H1 (cell line): ENCODE data around the gene HTD2. TPM values are rescaled to one million over a fixed set of nuclear protein-coding genes. Genes with fewer than 3 reads are reported as not detected.

ENCODE experiments used
- CTCF ChIA-PET: fragments of 300-600 bp; sonication (Branson Sonifier 250); formaldehyde crosslinking; loops from one replicate; lab custom pipeline; 2021; ENCODE audit not compliant: partially characterized antibody; lab: Charles Lee
- POLR2A ChIA-PET: fragments of 300-600 bp; sonication (Branson Sonifier 250); formaldehyde crosslinking; loops from one replicate; lab custom pipeline; 2021; ENCODE audit warnings: inconsistent platforms; ENCODE audit not compliant: partially characterized antibody; lab: Charles Lee
- DNase-seq, 2 experiments: peaks; one replicate each; pipeline versions ENCODE4 v3.0.0 to v3.0.0-alpha.2; 2010 to 2022; ENCODE audit warnings: low spot score in 2 of 2, low read depth in 1 of 2, mixed read lengths in 1 of 2
- FAIRE-seq: peaks from 2 replicates; lab custom pipeline; 2011; peaks lifted over from hg19 to GRCh38; lab: Jason Lieb, UNC
- H2AFZ ChIP-seq: 2 replicates; pipeline ENCODE4 v1.8.1; 2012; ENCODE audit warnings: low read length, inconsistent platforms
- H2AK5ac ChIP-seq: 2 replicates; pipeline ENCODE4 v1.6.1; 2013; ENCODE audit warnings: low read depth, low read length
- H2BK120ac ChIP-seq: replicated peaks from 2 replicates; pipeline ENCODE3; 2013; ENCODE audit warnings: low read depth, low read length, inconsistent platforms
- H2BK12ac ChIP-seq: 2 replicates; pipeline ENCODE4 v1.6.1; 2013; ENCODE audit warnings: low read depth, low read length
- H2BK15ac ChIP-seq: 2 replicates; pipeline ENCODE4 v1.6.1; 2013; ENCODE audit warnings: low read length
- H2BK20ac ChIP-seq: 2 replicates; pipeline ENCODE4 v1.6.1; 2013; ENCODE audit warnings: low read length
- H2BK5ac ChIP-seq: 2 replicates; pipeline ENCODE4 v1.6.1; 2013; ENCODE audit warnings: low read depth, low read length
- H3K14ac ChIP-seq: 2 replicates; pipeline ENCODE4 v1.6.1; 2013; ENCODE audit warnings: inconsistent platforms; ENCODE audit not compliant: insufficient read length
- H3K18ac ChIP-seq: 2 replicates; pipeline ENCODE4 v1.6.1; 2013; ENCODE audit warnings: low read length; ENCODE audit errors: extremely low read depth
- H3K23ac ChIP-seq: 2 replicates; pipeline ENCODE4 v1.6.1; 2013; ENCODE audit warnings: inconsistent platforms; ENCODE audit not compliant: insufficient read length
- H3K23me2 ChIP-seq: 2 replicates; pipeline ENCODE4 v1.6.1; 2013; ENCODE audit warnings: low read depth, low read length
- H3K27ac ChIP-seq: 2 replicates; pipeline ENCODE4 v1.6.1; 2011; ENCODE audit warnings: low read depth, low read length, inconsistent platforms
- H3K27me3 ChIP-seq, 4 experiments: replicated peaks in 1 of 4; 1 replicate in 1 of 4; 2 replicates in 3 of 4; pipeline versions ENCODE4 v1.6.1 to v1.8.1; 2011 to 2013; ENCODE audit warnings: low read length in 3 of 4, mild to moderate bottlenecking in 3 of 4, inconsistent platforms in 2 of 4, mixed read lengths in 2 of 4, moderate library complexity in 1 of 4; ENCODE audit not compliant: control insufficient read depth in 3 of 4, insufficient read depth in 3 of 4; ENCODE audit errors: extremely low read depth in 1 of 4
- H3K36me3 ChIP-seq, 4 experiments: 2 replicates each; pipeline versions ENCODE4 v1.6.1 to v1.8.1; 2011 to 2013; ENCODE audit warnings: mild to moderate bottlenecking in 4 of 4, low read length in 3 of 4, moderate library complexity in 2 of 4, control low read depth in 1 of 4, inconsistent platforms in 1 of 4; ENCODE audit not compliant: insufficient read depth in 4 of 4, control insufficient read depth in 2 of 4
- H3K4ac ChIP-seq: replicated peaks from 2 replicates; pipeline ENCODE3; 2013; ENCODE audit warnings: low read length, low read depth, mixed read lengths, inconsistent platforms; ENCODE audit not compliant: insufficient read length
- H3K4me1 ChIP-seq, 4 experiments: replicated peaks in 1 of 4; 1 replicate in 1 of 4; 2 replicates in 3 of 4; pipeline versions ENCODE4 v1.6.1 to v1.8.1; 2011 to 2013; ENCODE audit warnings: low read length in 3 of 4, inconsistent platforms in 2 of 4, mixed read lengths in 1 of 4; ENCODE audit not compliant: insufficient read depth in 4 of 4, control insufficient read depth in 3 of 4
- H3K4me2 ChIP-seq, 2 experiments: 2 replicates each; pipeline versions ENCODE4 v1.6.1 to v1.8.1; 2011 to 2013; ENCODE audit warnings: low read depth in 2 of 2, low read length in 2 of 2, control low read depth in 1 of 2, inconsistent platforms in 1 of 2, mild to moderate bottlenecking in 1 of 2; ENCODE audit not compliant: insufficient read depth in 1 of 2
- H3K4me3 ChIP-seq, 4 experiments: fragments of 200-600, 300-600 bp in 1 of 4; sonication (generic), shearing (Covaris generic), sonication (Bioruptor Twin) in 1 of 4; 2 replicates each; pipeline versions ENCODE4 v1.5.1 to v1.8.1; 2011 to 2016; ENCODE audit warnings: low read length in 4 of 4, low read depth in 3 of 4, control low read depth in 2 of 4, inconsistent platforms in 2 of 4, mild to moderate bottlenecking in 2 of 4, mixed read lengths in 1 of 4, moderate library complexity in 1 of 4; ENCODE audit not compliant: insufficient read depth in 2 of 4; ENCODE audit errors: extremely low read depth in 1 of 4
- H3K56ac ChIP-seq: replicated peaks from 2 replicates; pipeline ENCODE3; 2013; ENCODE audit warnings: low read depth, mild to moderate bottlenecking, mixed read lengths, low read length, inconsistent platforms; ENCODE audit not compliant: insufficient read length
- H3K79me1 ChIP-seq: 2 replicates; pipeline ENCODE4 v1.6.1; 2013; ENCODE audit warnings: low read depth, low read length, control low read depth
- H3K79me2 ChIP-seq, 2 experiments: 2 replicates each; pipeline versions ENCODE4 v1.6.1 to v1.8.1; 2012 to 2013; ENCODE audit warnings: low read length in 2 of 2, mild to moderate bottlenecking in 2 of 2, inconsistent platforms in 1 of 2; ENCODE audit not compliant: insufficient read depth in 2 of 2, control insufficient read depth in 1 of 2
- H3K9ac ChIP-seq, 4 experiments: replicated peaks in 1 of 4; 1 replicate in 1 of 4; 2 replicates in 3 of 4; pipeline versions ENCODE4 v1.6.1 to v1.8.1; 2011 to 2013; ENCODE audit warnings: low read depth in 3 of 4, low read length in 3 of 4, control low read depth in 2 of 4, mild to moderate bottlenecking in 2 of 4, moderate library complexity in 2 of 4, inconsistent platforms in 1 of 4; ENCODE audit errors: extremely low read depth in 1 of 4
- H3K9me3 ChIP-seq, 2 experiments: 2 replicates each; pipeline versions ENCODE4 v1.6.1 to v1.8.1; 2012 to 2013; ENCODE audit warnings: mild to moderate bottlenecking in 2 of 2, moderate library complexity in 2 of 2, control low read depth in 1 of 2, inconsistent platforms in 1 of 2, low read depth in 1 of 2, low read length in 1 of 2, mixed read lengths in 1 of 2; ENCODE audit not compliant: insufficient read depth in 2 of 2
- H4K20me1 ChIP-seq, 2 experiments: replicated peaks in 1 of 2; 2 replicates each; pipeline versions ENCODE3 to v1.8.1; 2011 to 2013; ENCODE audit warnings: inconsistent platforms in 2 of 2, low read length in 2 of 2, mild to moderate bottlenecking in 1 of 2; ENCODE audit not compliant: insufficient read depth in 2 of 2, control insufficient read depth in 1 of 2
- H4K5ac ChIP-seq: 2 replicates; pipeline ENCODE4 v1.6.1; 2013; ENCODE audit warnings: low read length, low read depth, mixed read lengths, inconsistent platforms; ENCODE audit not compliant: insufficient read length
- H4K8ac ChIP-seq: 2 replicates; pipeline ENCODE4 v1.8.0; 2013; ENCODE audit warnings: mild to moderate bottlenecking, moderate library complexity, low read length, inconsistent platforms; ENCODE audit not compliant: insufficient read depth; ENCODE audit errors: extremely low read depth
- H4K91ac ChIP-seq: replicated peaks from 2 replicates; pipeline ENCODE3; 2013; ENCODE audit warnings: low read length, mixed read lengths, inconsistent platforms; ENCODE audit not compliant: insufficient read length
- CHD2 ChIP-seq: IDR thresholded peaks from 2 replicates; pipeline ENCODE4 v1.6.1; 2012; ENCODE audit warnings: low read length, improper control_type of control experiment
- CTBP2 ChIP-seq: IDR thresholded peaks from 2 replicates; pipeline ENCODE4 v1.7.0; 2011; ENCODE audit warnings: borderline replicate concordance, mild to moderate bottlenecking, moderate library complexity, mixed read lengths, low read length; ENCODE audit not compliant: insufficient read depth, insufficient read length
- GABPA ChIP-seq: IDR thresholded peaks from 2 replicates; pipeline ENCODE4 v1.6.1; 2011; ENCODE audit warnings: mild to moderate bottlenecking, low read length, moderate library complexity, borderline replicate concordance; ENCODE audit not compliant: insufficient read depth
- KDM1A ChIP-seq: fragments of 200-600, 300-600 bp; sonication (generic); IDR thresholded peaks from 2 replicates; pipeline ENCODE4 v1.7.1; 2016; ENCODE audit warnings: mild to moderate bottlenecking, low read length, borderline replicate concordance
- POLR2A ChIP-seq, 2 experiments: IDR thresholded peaks; 1 replicate in 1 of 2; 2 replicates in 1 of 2; pipeline ENCODE4 v1.6.1; 2011; ENCODE audit warnings: low read depth in 2 of 2, low read length in 2 of 2, mild to moderate bottlenecking in 2 of 2; ENCODE audit errors: control extremely low read depth in 1 of 2
- POLR2AphosphoS5 ChIP-seq: IDR thresholded peaks from 2 replicates; pipeline ENCODE4 v1.6.1; 2011; ENCODE audit warnings: low read depth, low read length
- POU5F1 ChIP-seq: IDR thresholded peaks from 2 replicates; pipeline ENCODE4 v1.6.1; 2011; ENCODE audit warnings: low read depth, mild to moderate bottlenecking, low read length, moderate library complexity
- SAP30 ChIP-seq: fragments of 300-600 bp; sonication (generic); IDR thresholded peaks from 2 replicates; pipeline ENCODE4 v1.7.1; 2012; ENCODE audit warnings: low read length, moderate library complexity, mild to moderate bottlenecking, inconsistent platforms; ENCODE audit not compliant: insufficient read depth, insufficient replicate concordance
- SIRT6 ChIP-seq: IDR thresholded peaks from one replicate; pipeline ENCODE4 v1.7.1; 2012; ENCODE audit warnings: low read length, inconsistent platforms
- SP1 ChIP-seq: IDR thresholded peaks from 2 replicates; pipeline ENCODE4 v1.6.1; 2011; ENCODE audit warnings: low read depth, low read length
- SRF ChIP-seq: IDR thresholded peaks from 2 replicates; pipeline ENCODE4 v1.6.1; 2011; ENCODE audit warnings: mild to moderate bottlenecking, low read depth, low read length, moderate library complexity
- TAF7 ChIP-seq: optimal IDR thresholded peaks from 2 replicates; pipeline ENCODE3; 2011; ENCODE audit warnings: low read depth, mild to moderate bottlenecking, inconsistent platforms, low read length, moderate library complexity, borderline replicate concordance
- TCF12 ChIP-seq: IDR thresholded peaks from 2 replicates; pipeline ENCODE4 v1.6.1; 2011; ENCODE audit warnings: low read depth, mild to moderate bottlenecking, low read length
- TEAD4 ChIP-seq: IDR thresholded peaks from 2 replicates; pipeline ENCODE4 v1.6.1; 2012; ENCODE audit warnings: low read depth, low read length, inconsistent platforms, mixed read lengths
- WGBS, 2 experiments: shearing (Covaris generic) in 1 of 2; methylation state at CpG; one replicate each; pipeline versions ENCODE4 v1.1.6 to v1.1.7; 2013 to 2015; ENCODE audit warnings: low lambda C conversion rate in 2 of 2, mixed read lengths in 2 of 2, inconsistent platforms in 1 of 2, low coverage in 1 of 2, missing lambda C conversion rate in 1 of 2; ENCODE audit not compliant: insufficient replicate concordance in 2 of 2, insufficient coverage in 1 of 2, insufficient read length in 1 of 2; ENCODE audit errors: extremely low coverage in 1 of 2, missing lambda C conversion rate in 1 of 2; 5-methylcytosine and 5-hydroxymethylcytosine counted together
- polyA plus RNA-seq, 7 experiments: library from polyadenylated mRNA; depleted of rRNA in 3 of 7; stranded (reverse) in 5 of 7; unstranded in 2 of 7; fragments of >200 nt in 5 of 7; fragments of 200-250 nt in 2 of 7; gene quantifications; 1 replicate in 5 of 7; 2 replicates in 1 of 7; 4 replicates in 1 of 7; pipeline versions ENCODE4 v1.2.1 to v1.2.3, GENCODE V29; 2011 to 2013; ENCODE audit warnings: missing spikeins in 2 of 7, mixed read lengths in 2 of 7
- total RNA-seq: library from RNA; stranded (reverse); fragmentation: NEBNext Ultra II Directional; extraction: Animal tissue kit (Norgen Biotek cat#: 25700); gene quantifications from 2 replicates; pipeline ENCODE4 v1.2.1, GENCODE V29; 2021
- TF ChIP-seq, protein P1 (sequence below): IDR thresholded peaks from 2 replicates; pipeline ENCODE4 v1.6.1; 2012; ENCODE audit warnings: inconsistent platforms

Gene HTD2
- total and polyA plus RNA-seq, 2 of the 8 experiments (the other 6 are each of a cell fraction or from before 2014, with no cell fraction given), result 8.8 to 10.8 TPM

DNA sequence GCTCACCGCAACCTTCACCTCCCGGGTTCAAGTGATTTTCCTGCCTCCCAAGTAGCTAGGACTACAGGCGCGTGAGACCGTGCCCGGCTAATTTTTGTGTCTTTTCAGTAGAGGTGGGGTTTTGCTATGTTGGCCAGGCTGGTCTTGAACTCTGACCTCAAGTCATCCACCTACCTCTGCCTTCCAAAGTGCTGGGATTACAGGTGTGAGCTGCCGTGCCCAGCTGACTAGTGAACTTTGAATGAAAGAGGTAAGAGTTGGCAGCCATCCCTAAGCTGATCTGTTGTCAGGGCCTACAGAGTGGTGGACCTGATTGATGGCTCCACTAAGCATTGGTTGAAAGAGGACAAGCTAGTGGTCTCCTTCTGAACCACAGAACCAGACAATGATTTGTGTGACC lies 41.7 kb downstream of the HTD2 start:
- Histone ChIP-seq H4K20me1 (no peaks in the 10 kb centered on the region), H3K18ac (no peak overlapping the region), H3K36me3 (no peaks in the 10 kb centered on the region), H4K8ac (no peak overlapping the region), H2BK12ac (no peak overlapping the region), H3K23me2 (no peaks in the 10 kb centered on the region; the same call in 1 of the 2 replicates), H3K4ac (no peak overlapping the region), H3K4me2 (no peak overlapping the region), H3K9me3 (no peaks in the 10 kb centered on the region), H4K5ac (no peak overlapping the region), H2BK120ac (no peak overlapping the region), H3K4me1 (0 out of 7 replicates have a peak, but pooled peaks cover 0 to 3% (median 2%) of the 10 kb centered on the region in 4 experiments), H2AK5ac (no peak overlapping the region), H3K79me2 (no peaks in the 10 kb centered on the region), H3K14ac (no peak overlapping the region), H2BK15ac (no peak overlapping the region), H2BK5ac (no peak overlapping the region), H3K79me1 (no peaks in the 10 kb centered on the region), H3K27me3 (no peaks in the 10 kb centered on the region; a peak in 1 of 7 replicates), H3K9ac (no peak overlapping the region), H2AFZ (no peak overlapping the region), H3K4me3 (no peak overlapping the region), H2BK20ac (no peak overlapping the region), H3K27ac (no peak overlapping the region), H3K23ac (no peak overlapping the region), H3K56ac (no peak overlapping the region), H4K91ac (no peak overlapping the region)
- WGBS, 2 experiments, result 100% methylated on average over 7 of the region's 7 CpGs; no CpG with 5 or more reads in 1 of the 2 experiments
- POLR2A ChIA-PET, result no interaction called here
- DNase-seq (no peak), FAIRE-seq (no peak)
- CTCF ChIA-PET, result interaction anchor here (0.6 to 1.6 kb wide), 5 partner anchors 9 to 65 kb away, joined by 3 to 4 read pairs (median 3); no protein-coding TSS in a partner anchor
- TF ChIP-seq TCF12 (no peak), POLR2AphosphoS5 (no peak), KDM1A (no peak), CTBP2 (no peak), TAF7 (no peak), CHD2 (no peak), SAP30 (no peak), POLR2A (IDR thresholded peaks at IDR 0.05; ENCODE audit: control extremely low read depth in 1 of 2, low read depth in 2 of 2, low read length in 2 of 2) (no peak), SRF (no peak), SIRT6 (no peak), GABPA (no peak), TEAD4 (no peak), POU5F1 (no peak), SP1 (no peak)
- TF ChIP-seq, protein P1, sequence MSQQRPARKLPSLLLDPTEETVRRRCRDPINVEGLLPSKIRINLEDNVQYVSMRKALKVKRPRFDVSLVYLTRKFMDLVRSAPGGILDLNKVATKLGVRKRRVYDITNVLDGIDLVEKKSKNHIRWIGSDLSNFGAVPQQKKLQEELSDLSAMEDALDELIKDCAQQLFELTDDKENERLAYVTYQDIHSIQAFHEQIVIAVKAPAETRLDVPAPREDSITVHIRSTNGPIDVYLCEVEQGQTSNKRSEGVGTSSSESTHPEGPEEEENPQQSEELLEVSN, result no peak
